Activated T-cell treated with anti-CD3 and anti-CD28 coated beads, Interleukin-2, amount 50 U/mL, for 4 hours (primary cell): ENCODE measurements around the gene HTR4. TPM values are rescaled to one million over a fixed set of nuclear protein-coding genes. Genes with fewer than 3 reads are reported as not detected.
"Not testable (repeated sequence)": the region's sequence is repeated elsewhere in the genome, so short reads cannot be mapped to it uniquely, and the experiment has no call there.

Experiments
- ATAC-seq, 2 donors: fragments of 200-7000 bp; cut with Tn5 transposase; one replicate each; pipeline ENCODE4 v1.10.0; 2021
- DNase-seq: peaks from one replicate; pipeline ENCODE4 v3.0.0-alpha.2; 2020
- H3K27me3 Mint-ChIP-seq: one replicate; pipeline ENCODE4 v1.8.0; 2021; ENCODE audit warnings: low read depth, mixed read lengths
- H3K36me3 Mint-ChIP-seq: one replicate; pipeline ENCODE4 v1.8.0; 2022; ENCODE audit warnings: mixed read lengths; ENCODE audit not compliant: insufficient read depth
- H3K4me1 Mint-ChIP-seq: one replicate; pipeline ENCODE4 v1.8.0; 2021; ENCODE audit warnings: low read depth, mixed read lengths
- H3K4me3 Mint-ChIP-seq: one replicate; pipeline ENCODE4 v1.8.0; 2021; ENCODE audit warnings: mild to moderate bottlenecking, moderate library complexity, mixed read lengths
- H3K9me3 Mint-ChIP-seq: one replicate; pipeline ENCODE4 v1.8.0; 2021; ENCODE audit warnings: mixed read lengths
- total RNA-seq, 3 donors: library from RNA; stranded (reverse); gene quantifications; one replicate each; pipeline ENCODE4 v1.2.1, GENCODE V29; 2021

Gene HTR4
- total RNA-seq, 3 donors from 2014 or later, result not detected

GRCh38 chr5:148683651-148684050, 29.3 kb upstream of the HTR4 start:
- Mint-ChIP-seq H3K4me1 (no peaks in the 10 kb centered on the region), H3K4me3 (no peak overlapping the region), H3K36me3 (no peaks in the 10 kb centered on the region), H3K9me3 (peaks cover 13% of the 10 kb centered on the region), H3K27me3 (peaks cover 5% of the 10 kb centered on the region)
- DNase-seq, result no peak
- no peak for ATAC-seq

GRCh38 chr5:148682058-148683026, 28.0 kb upstream of the HTR4 start:
- DNase-seq (no peak), ATAC-seq (no peak)
- Mint-ChIP-seq H3K36me3 (no peaks in the 10 kb centered on the region), H3K27me3 (peaks cover 5% of the 10 kb centered on the region), H3K4me1 (no peaks in the 10 kb centered on the region), H3K4me3 (no peak overlapping the region), H3K9me3 (peaks cover 1% of the 10 kb centered on the region)

GRCh38 chr5:148681157-148682057, 27.1 kb upstream of the HTR4 start:
- H3K36me3 Mint-ChIP-seq, result no peaks in the 10 kb centered on the region

GRCh38 chr5:148673704-148674103, 19.4 kb upstream of the HTR4 start:
- DNase-seq, H3K9me3 Mint-ChIP-seq, H3K4me3 Mint-ChIP-seq, H3K4me1 Mint-ChIP-seq, H3K36me3 Mint-ChIP-seq, ATAC-seq: not testable (repeated sequence)
- H3K27me3 Mint-ChIP-seq, result peaks cover 19% of the 10 kb centered on the region

More at GRCh38 chr5:148681157-148682057, 27.1 kb upstream of the HTR4 start:
- no peak for DNase-seq
- Mint-ChIP-seq H3K9me3 (no peaks in the 10 kb centered on the region), H3K4me3 (no peak overlapping the region), H3K27me3 (peaks cover 5% of the 10 kb centered on the region), H3K4me1 (no peaks in the 10 kb centered on the region)
- no peak for ATAC-seq

GRCh38 chr5:148666353-148666752, 12.0 kb upstream of the HTR4 start:
- Mint-ChIP-seq H3K4me3 (no peak overlapping the region), H3K9me3 (no peaks in the 10 kb centered on the region), H3K4me1 (no peaks in the 10 kb centered on the region), H3K36me3 (no peaks in the 10 kb centered on the region), H3K27me3 (peaks cover 5% of the 10 kb centered on the region)
- ATAC-seq (no peak), DNase-seq (no peak)

GRCh38 chr5:148665431-148665830, 11.1 kb upstream of the HTR4 start:
- DNase-seq (no peak), ATAC-seq (no peak)
- Mint-ChIP-seq H3K27me3 (no peaks in the 10 kb centered on the region), H3K4me1 (no peaks in the 10 kb centered on the region), H3K36me3 (no peaks in the 10 kb centered on the region), H3K9me3 (no peaks in the 10 kb centered on the region), H3K4me3 (no peak overlapping the region)

- Mint-ChIP-seq H3K36me3 (no peaks in the 10 kb centered on the region), H3K27me3 (peaks cover 11% of the 10 kb centered on the region), H3K4me1 (no peaks in the 10 kb centered on the region), H3K4me3 (no peak overlapping the region), H3K9me3 (no peaks in the 10 kb centered on the region)
- ATAC-seq, result no peak
- no peak for DNase-seq
Observed at GRCh38 chr5:148663509-148663908, 9.2 kb upstream of the HTR4 start.

GRCh38 chr5:148660346-148660660, 6.0 kb upstream of the HTR4 start:
- ATAC-seq (no peak), DNase-seq (no peak)
- H3K4me1 Mint-ChIP-seq, result no peaks in the 10 kb centered on the region
- H3K27me3 Mint-ChIP-seq, result peaks cover 23% of the 10 kb centered on the region
- no peak overlapping the region for H3K4me3 Mint-ChIP-seq
- H3K9me3 Mint-ChIP-seq, result no peaks in the 10 kb centered on the region
- no peaks in the 10 kb centered on the region for H3K36me3 Mint-ChIP-seq

- ATAC-seq, result no peak
- no peak for DNase-seq
- no peaks in the 10 kb centered on the region for H3K4me1 Mint-ChIP-seq
- no peak overlapping the region for H3K4me3 Mint-ChIP-seq
- peaks cover 27% of the 10 kb centered on the region for H3K27me3 Mint-ChIP-seq
- H3K36me3 Mint-ChIP-seq, result no peaks in the 10 kb centered on the region
- no peaks in the 10 kb centered on the region for H3K9me3 Mint-ChIP-seq
Observed at GRCh38 chr5:148659641-148660345, 5.5 kb upstream of the HTR4 start.

GRCh38 chr5:148653291-148653835, 964 bp downstream of the HTR4 start:
- H3K27me3 Mint-ChIP-seq, result peaks cover 41% of the 10 kb centered on the region
- H3K36me3 Mint-ChIP-seq, result no peaks in the 10 kb centered on the region
- DNase-seq, result no peak
- H3K4me3 Mint-ChIP-seq, result no peak overlapping the region
- H3K4me1 Mint-ChIP-seq, result no peaks in the 10 kb centered on the region
- ATAC-seq, result no peak
- no peaks in the 10 kb centered on the region for H3K9me3 Mint-ChIP-seq

GRCh38 chr5:148651528-148651927, 2.8 kb downstream of the HTR4 start:
- Mint-ChIP-seq H3K27me3 (peaks cover 42% of the 10 kb centered on the region), H3K9me3 (no peaks in the 10 kb centered on the region), H3K4me3 (no peak overlapping the region), H3K4me1 (no peaks in the 10 kb centered on the region), H3K36me3 (no peaks in the 10 kb centered on the region)
- ATAC-seq (no peak), DNase-seq (no peak)

GRCh38 chr5:148645527-148645926, 8.8 kb downstream of the HTR4 start:
- no peak for ATAC-seq
- Mint-ChIP-seq H3K4me1 (no peaks in the 10 kb centered on the region), H3K36me3 (no peaks in the 10 kb centered on the region), H3K4me3 (no peak overlapping the region), H3K9me3 (no peaks in the 10 kb centered on the region), H3K27me3 (peaks cover 12% of the 10 kb centered on the region)
- DNase-seq, result no peak

- no peaks in the 10 kb centered on the region for H3K36me3 Mint-ChIP-seq
- H3K9me3 Mint-ChIP-seq, result no peaks in the 10 kb centered on the region
- H3K4me3 Mint-ChIP-seq, result no peak overlapping the region
- H3K4me1 Mint-ChIP-seq, result no peaks in the 10 kb centered on the region
- no peak for ATAC-seq
- peaks cover 10% of the 10 kb centered on the region for H3K27me3 Mint-ChIP-seq
- DNase-seq, result no peak
Observed at GRCh38 chr5:148641735-148642134, 12.6 kb downstream of the HTR4 start.

GRCh38 chr5:148640471-148640870, 13.9 kb downstream of the HTR4 start:
- H3K9me3 Mint-ChIP-seq, result no peaks in the 10 kb centered on the region
- ATAC-seq, result no peak
- peaks cover 9% of the 10 kb centered on the region for H3K27me3 Mint-ChIP-seq
- no peak overlapping the region for H3K4me3 Mint-ChIP-seq
- no peaks in the 10 kb centered on the region for H3K4me1 Mint-ChIP-seq
- DNase-seq, result no peak
- H3K36me3 Mint-ChIP-seq, result no peaks in the 10 kb centered on the region
